Ascending aorta (tissue), 2 donors: ENCODE measurements around the gene SGPP1. TPM values are rescaled to one million over a fixed set of nuclear protein-coding genes. Genes with fewer than 3 reads are reported as not detected.

Experiments used
- DNase-seq, 2 donors: peaks; one replicate each; pipeline ENCODE4 v3.0.0-alpha.2; 2019; ENCODE audit warnings: low spot score in 2 of 2
- H3K27ac ChIP-seq, 2 donors: fragments of 200-600 bp; sonication (generic); one replicate each; pipeline ENCODE4 v1.5.1; 2016 to 2017; ENCODE audit warnings: mild to moderate bottlenecking in 1 of 2
- H3K27me3 ChIP-seq: fragments of 200-600 bp; sonication (generic); one replicate; pipeline ENCODE4 v1.5.1; 2017
- H3K36me3 ChIP-seq, 2 donors: fragments of 200-600 bp; sonication (generic); one replicate each; pipeline ENCODE4 v1.5.1; 2016
- H3K4me1 ChIP-seq, 2 donors: fragments of 200-600 bp; sonication (generic); one replicate each; pipeline ENCODE4 v1.5.1; 2016 to 2017; ENCODE audit warnings: mild to moderate bottlenecking in 1 of 2
- H3K4me3 ChIP-seq, 2 donors: fragments of 200-600 bp; sonication (generic); one replicate each; pipeline ENCODE4 v1.5.1; 2016 to 2017; ENCODE audit warnings: mild to moderate bottlenecking in 1 of 2
- H3K9me3 ChIP-seq, 2 donors: fragments of 200-600 bp; sonication (generic); one replicate each; pipeline ENCODE4 v1.5.1; 2016
- CTCF ChIP-seq, 3 experiments: fragments of 200-600 bp in 2 of 3; fragments of 450-650 bp in 1 of 3; sonication (generic) in 2 of 3; IDR thresholded peaks; one replicate each; pipeline ENCODE4 v1.5.1; 2016 to 2019; ENCODE audit warnings: antibody characterized with exemption in 3 of 3, mild to moderate bottlenecking in 1 of 3, moderate library complexity in 1 of 3
- intact Hi-C: fragments of 100-400 bp; cut with DNase I; formaldehyde crosslinking; loops from one replicate; pipeline ENCODE4 v1.15.1; 2023
- total RNA-seq: library from RNA; depleted of rRNA; stranded (reverse); fragments of >200 nt; gene quantifications from one replicate; pipeline ENCODE4 v1.1.0, GENCODE V29; 2016

The SGPP1 gene
- total RNA-seq, 1 donor from 2014 or later: 20.3 TPM

- no peak for TF ChIP-seq CTCF (IDR thresholded peaks at IDR 0.05)
- Histone ChIP-seq H3K9me3 (no peaks in the 10 kb centered on the region), H3K27me3 (no peaks in the 10 kb centered on the region), H3K27ac (no peak overlapping the region), H3K4me1 (peaks cover 0 to 13% of the 10 kb centered on the region in 2 donors), H3K4me3 (peak overlapping the region; percentile 96 to 100), H3K36me3 (peaks cover 3% of the 10 kb centered on the region in 2 donors)
- intact Hi-C loops: loop anchor here (2.0 kb wide), 1 partner anchor 83 kb away; no protein-coding TSS in a partner anchor
- no peak for DNase-seq
These were observed 1.9 kb downstream of the SGPP1 start for GRCh38 chr14:63725786-63726460.

- DNase-seq: no peak
- no peak overlapping the region for H3K4me3 ChIP-seq
- no peak for TF ChIP-seq CTCF (IDR thresholded peaks at IDR 0.05)
- H3K9me3 ChIP-seq: peaks cover 15 to 17% of the 10 kb centered on the region in 2 donors
- no peaks in the 10 kb centered on the region for H3K27me3 ChIP-seq
- no peak overlapping the region for H3K27ac ChIP-seq
- no peaks in the 10 kb centered on the region for H3K4me1 ChIP-seq
- H3K36me3 ChIP-seq: peaks cover 4 to 13% of the 10 kb centered on the region in 2 donors
- intact Hi-C loops: no loop called here
These were observed 10.2 kb downstream of the SGPP1 start for GRCh38 chr14:63717702-63718101.

DNA sequence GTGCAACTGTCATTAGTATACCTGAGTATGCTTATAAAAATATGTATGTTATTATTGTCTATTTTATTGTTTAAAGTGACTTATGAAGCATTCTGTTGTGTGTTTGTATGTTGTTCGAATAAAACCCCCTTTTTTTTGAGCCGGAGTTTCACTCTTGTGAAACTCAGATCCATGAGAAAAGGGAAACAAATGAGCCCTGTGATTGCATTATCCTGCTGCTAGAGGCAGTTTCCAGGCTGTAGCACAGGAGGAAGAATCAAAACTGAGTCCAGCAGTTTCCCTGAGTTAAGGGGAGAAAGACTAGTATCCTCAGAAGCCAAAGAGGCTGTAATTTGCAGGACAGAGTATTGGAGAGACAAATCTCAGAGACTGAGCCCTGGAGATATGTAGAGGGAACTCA is 12.5 kb downstream of the SGPP1 start:
- H3K4me1 ChIP-seq: no peaks in the 10 kb centered on the region
- no peak overlapping the region for H3K4me3 ChIP-seq
- peaks cover 15 to 17% of the 10 kb centered on the region in 2 donors for H3K9me3 ChIP-seq
- peaks cover 2 to 7% of the 10 kb centered on the region in 2 donors for H3K36me3 ChIP-seq
- no peak for DNase-seq
- H3K27me3 ChIP-seq: no peaks in the 10 kb centered on the region
- no peak overlapping the region for H3K27ac ChIP-seq
- intact Hi-C loops: no loop called here
- no peak for TF ChIP-seq CTCF (IDR thresholded peaks at IDR 0.05)

- peaks cover 0 to 3% of the 10 kb centered on the region in 2 donors for H3K36me3 ChIP-seq
- no peak for TF ChIP-seq CTCF (IDR thresholded peaks at IDR 0.05)
These were observed 14.1 kb downstream of the SGPP1 start for GRCh38 chr14:63713764-63714163.

GRCh38 chr14:63713058-63713457 is 14.8 kb downstream of the SGPP1 start:
- H3K27me3 ChIP-seq: no peaks in the 10 kb centered on the region
- intact Hi-C loops: no loop called here
- H3K4me1 ChIP-seq: no peaks in the 10 kb centered on the region
- DNase-seq: no peak
- H3K36me3 ChIP-seq: peaks cover 0 to 3% of the 10 kb centered on the region in 2 donors
- H3K9me3 ChIP-seq: peaks cover 11% of the 10 kb centered on the region in 2 donors
- no peak overlapping the region for H3K27ac ChIP-seq
- H3K4me3 ChIP-seq: no peak overlapping the region
- TF ChIP-seq CTCF (IDR thresholded peaks at IDR 0.05): no peak

More at GRCh38 chr14:63713764-63714163, 14.1 kb downstream of the SGPP1 start:
- H3K27me3 ChIP-seq: no peaks in the 10 kb centered on the region
- no peak overlapping the region for H3K4me3 ChIP-seq
- peaks cover 15 to 17% of the 10 kb centered on the region in 2 donors for H3K9me3 ChIP-seq
- no peak overlapping the region for H3K27ac ChIP-seq
- H3K4me1 ChIP-seq: no peaks in the 10 kb centered on the region
- DNase-seq: no peak
- intact Hi-C loops: no loop called here
